Measurements from ENCODE around the gene PPFIA1. TPM values are rescaled to one million over a fixed set of nuclear protein-coding genes. Genes with fewer than 3 reads are reported as not detected.
"Not testable (repeated sequence)": the region's sequence is repeated elsewhere in the genome, so short reads cannot be mapped to it uniquely, and the experiment has no call there.

The PPFIA1 gene
- total RNA-seq, 1 donor from 2014 or later = 41.8 TPM

DNA sequence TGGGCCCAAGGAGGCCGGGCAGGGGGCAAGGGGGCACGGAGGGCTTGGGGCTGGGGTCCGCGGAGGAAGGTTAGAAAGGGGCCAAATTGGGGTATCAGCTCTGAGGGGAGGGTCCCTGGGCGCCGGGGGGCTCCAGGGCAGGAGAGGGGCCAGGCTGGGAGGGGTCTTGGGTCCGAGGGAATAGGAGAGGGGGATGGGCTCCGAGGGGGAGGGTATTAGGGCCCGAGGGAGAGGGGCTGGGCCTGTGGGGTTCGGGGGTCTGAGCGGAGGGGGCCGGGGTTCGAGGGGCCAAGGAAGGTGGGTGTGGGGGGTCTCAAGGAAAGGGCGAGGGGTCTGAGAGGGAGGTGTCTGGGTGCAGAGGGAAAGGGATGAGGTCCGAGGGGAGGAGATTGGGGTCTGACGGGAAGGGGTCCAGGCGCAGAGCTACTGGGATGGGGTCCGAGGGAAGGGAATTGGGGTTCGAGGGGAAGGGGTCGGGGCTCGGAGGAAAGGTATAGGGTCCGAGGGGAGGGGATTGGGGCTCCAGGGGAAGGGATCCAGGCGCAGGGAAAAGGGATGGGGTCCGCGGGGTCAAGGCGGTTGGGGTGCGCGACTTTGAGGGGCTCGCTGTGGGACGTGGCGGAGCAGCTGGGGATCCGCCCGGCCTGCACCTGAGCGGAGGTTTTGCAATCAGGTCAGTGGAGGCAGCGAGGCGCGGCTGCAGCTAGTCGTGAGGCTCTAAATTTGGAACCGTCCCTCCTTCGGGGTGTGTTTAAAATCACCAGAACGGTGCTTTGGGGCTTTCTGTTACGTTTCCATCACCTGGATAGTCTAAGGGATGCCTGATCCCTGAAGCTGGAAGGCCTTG, 128.6 kb downstream of the PPFIA1 start:
- ATAC-seq (ENCODE audit: poor library complexity) = peak; percentile 10
- intact Hi-C loops (cut with DNase I) = no loop called here
- DNase-seq = no peak

DNA sequence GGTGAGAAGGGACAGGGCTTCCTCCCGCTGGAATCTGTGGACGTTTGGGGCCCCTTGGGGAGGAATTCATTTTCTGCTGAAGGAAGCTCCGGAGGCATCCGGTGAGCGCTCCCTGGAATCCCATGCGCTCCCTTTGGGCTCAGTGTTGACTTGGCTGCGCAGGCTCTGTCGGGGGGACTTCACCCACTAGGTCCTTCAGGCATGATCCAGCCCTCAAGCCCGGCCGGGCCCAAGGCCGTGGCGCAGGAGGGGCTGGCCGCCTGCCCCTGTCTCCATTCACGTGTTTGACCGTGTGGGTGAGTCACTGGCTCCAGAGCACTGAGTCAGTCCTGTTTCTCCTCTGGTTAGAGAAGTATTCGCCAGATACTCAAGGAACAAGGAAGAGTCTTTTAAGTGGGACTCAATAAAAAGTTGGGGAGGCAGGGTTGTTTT, 129.2 kb downstream of the PPFIA1 start:
- peak; percentile 77 for ATAC-seq (ENCODE audit: poor library complexity)
- intact Hi-C loops (cut with DNase I) = no loop called here
- DNase-seq = peak; percentile 87

DNA sequence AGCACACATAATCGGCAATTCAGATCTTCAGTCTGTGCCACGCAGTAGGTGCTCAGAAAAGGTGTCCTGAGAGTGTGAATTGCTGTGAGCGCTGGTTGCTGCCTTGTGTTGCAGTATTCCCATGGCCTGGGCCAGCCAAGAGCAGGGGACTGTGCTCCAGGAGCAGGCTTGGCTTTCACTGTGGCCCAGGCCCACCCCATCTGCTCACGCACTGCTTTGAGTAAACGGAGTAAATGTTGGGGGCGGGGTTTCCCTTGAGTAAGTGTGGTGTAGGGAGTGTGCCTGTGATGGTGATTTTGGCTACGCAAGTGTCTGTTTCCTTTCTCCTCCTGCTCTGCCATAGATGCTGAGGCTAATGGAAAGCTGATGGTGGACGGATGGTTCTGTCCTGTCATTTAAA, 130.2 kb downstream of the PPFIA1 start:
- ATAC-seq (ENCODE audit: poor library complexity) = no peak
- no peak for DNase-seq
- intact Hi-C loops (cut with DNase I) = no loop called here

DNA sequence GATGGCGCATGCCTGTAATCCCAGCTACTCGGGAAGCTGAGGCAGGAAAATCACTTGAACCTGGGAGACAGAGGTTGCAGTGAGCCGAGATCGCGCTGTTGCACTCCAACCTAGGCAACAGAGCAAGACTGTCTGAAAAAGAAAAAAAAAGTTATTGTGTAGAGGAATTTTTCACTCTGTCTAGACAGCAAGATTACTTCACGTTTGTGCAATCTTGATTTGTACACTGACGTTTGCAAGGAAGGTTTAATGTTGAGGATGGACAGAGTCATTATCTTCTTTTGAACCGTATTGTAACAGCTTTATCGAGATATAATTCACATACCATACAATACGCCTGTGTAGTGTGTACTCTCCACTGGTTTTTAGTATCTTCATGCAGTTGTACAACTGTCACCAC, 131.5 kb downstream of the PPFIA1 start:
- ATAC-seq (ENCODE audit: poor library complexity) (no peak), DNase-seq (no peak)
- intact Hi-C loops (cut with DNase I) = no loop called here

DNA sequence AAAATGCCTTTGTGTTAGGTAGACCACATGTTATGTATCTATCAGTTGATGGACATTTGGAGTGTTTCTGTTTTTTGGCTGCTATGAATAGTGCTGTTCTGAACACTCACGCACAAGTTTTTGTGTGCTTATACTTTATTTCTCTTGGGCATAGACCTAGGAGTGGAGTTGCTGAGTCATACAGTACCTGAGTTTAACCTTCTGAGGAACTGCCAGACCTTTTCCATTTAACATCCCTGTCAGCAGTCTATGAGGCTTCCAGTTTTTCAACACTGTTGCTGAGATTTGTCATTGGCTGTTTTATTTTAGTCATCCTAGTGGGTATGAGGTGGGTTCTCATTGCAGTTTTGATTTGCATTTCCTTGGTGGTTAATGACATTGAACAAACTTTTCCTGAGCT, 132.2 kb downstream of the PPFIA1 start:
- ATAC-seq (ENCODE audit: poor library complexity) = no peak
- intact Hi-C loops (cut with DNase I) = no loop called here
- no peak for DNase-seq

DNA sequence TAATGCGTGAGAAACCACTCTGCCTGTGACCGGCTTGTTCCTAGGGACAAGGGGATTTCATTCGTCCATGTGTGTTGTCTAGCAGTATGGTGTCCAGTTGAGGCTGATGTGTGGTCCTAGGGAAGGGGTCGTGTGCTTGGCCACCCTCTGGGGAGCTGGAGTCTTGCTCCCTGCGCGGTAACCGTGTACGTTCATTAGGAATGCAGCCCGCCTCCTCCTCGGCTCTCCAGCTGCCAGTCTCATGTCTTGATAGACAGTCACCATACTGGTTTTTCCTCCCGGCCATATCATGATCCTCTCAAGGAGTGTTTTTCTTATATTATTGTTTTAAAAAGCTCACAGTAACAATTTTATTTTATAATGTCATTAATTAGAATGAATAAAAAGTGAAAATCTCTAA, 133.8 kb downstream of the PPFIA1 start:
- intact Hi-C loops (cut with DNase I) = no loop called here
- no peak for DNase-seq
- no peak for ATAC-seq (ENCODE audit: poor library complexity)

DNA sequence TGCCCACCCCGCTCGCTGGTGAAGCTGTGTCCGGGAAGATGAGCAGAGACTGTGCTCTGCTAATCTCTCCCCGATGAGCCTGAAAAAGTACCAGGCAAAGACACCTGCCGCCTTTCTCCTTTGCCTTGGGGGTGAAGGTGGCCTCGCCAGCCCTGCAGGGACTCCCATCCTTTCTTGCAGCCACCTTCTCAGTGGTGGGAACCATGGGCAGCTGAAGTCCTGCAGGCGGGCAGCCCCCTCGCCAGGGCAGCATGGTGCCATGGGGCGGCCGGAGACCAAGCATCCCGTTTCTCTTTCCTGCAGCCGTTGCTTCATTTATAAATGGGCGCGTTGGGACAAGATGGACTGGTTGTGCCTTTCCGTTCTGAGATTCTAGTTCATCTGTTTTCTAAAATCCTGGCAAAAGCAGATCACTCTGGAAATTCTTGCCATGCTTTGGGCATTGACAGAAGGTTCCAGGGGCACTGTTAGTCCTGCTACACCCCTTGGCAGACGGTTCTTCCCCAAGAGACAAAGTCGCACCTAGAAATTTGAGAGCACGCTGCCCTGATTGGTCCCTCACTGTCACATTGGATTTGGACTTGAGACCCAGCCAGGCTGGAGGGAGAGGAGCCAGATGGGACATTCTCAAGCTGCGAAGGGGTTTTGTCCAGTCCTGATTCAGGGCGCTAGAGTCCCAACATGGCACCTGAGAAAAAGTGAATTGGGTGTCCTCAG, 135.3 kb downstream of the PPFIA1 start:
- no peak for DNase-seq
- peak; percentile 8 for ATAC-seq (ENCODE audit: poor library complexity)
- intact Hi-C loops (cut with DNase I) = no loop called here

DNA sequence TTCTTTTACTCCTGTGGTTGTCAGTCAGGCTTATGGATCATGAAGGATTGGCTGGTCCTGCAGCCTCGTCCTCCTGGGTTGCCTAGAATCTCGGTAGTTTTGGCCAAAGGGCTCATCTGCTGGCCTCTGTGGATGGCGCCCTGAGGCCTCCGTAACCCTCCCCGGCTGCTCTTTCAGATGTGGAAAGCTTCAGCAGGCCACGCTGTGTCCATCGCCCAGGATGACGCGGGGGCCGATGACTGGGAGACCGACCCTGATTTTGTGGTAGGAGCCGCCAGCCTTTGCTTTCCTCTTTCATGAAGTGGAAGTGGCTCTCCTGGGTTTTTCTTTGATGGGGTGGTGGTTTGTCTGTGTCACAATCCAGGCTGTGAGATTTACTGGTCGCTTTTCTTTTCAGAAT, 136.6 kb downstream of the PPFIA1 start:
- no peak for ATAC-seq (ENCODE audit: poor library complexity)
- intact Hi-C loops (cut with DNase I) = no loop called here

DNA sequence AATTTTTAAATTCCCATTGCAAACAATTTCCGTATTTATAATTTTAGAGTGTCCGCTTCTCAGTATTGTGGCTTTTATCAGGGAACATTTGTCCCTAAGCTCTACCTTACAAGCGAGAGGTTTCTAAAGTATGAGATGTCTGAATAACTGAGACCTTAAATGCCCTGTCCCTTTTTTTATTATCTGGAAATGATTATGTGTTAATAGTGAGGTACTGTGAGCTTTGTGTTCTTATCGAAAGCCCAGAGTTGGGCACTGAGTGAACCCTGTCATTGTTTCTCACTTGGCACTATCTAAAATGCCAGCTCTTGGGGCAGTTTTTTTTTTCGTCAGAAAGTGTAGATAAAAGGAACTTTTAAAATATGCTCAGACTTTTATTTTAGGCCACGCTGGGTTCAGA, 137.3 kb downstream of the PPFIA1 start:
- ATAC-seq (ENCODE audit: poor library complexity) (peak; percentile 62), DNase-seq (no peak)

More for the DNA sequence above, 136.6 kb downstream of the PPFIA1 start:
- DNase-seq = no peak

DNA sequence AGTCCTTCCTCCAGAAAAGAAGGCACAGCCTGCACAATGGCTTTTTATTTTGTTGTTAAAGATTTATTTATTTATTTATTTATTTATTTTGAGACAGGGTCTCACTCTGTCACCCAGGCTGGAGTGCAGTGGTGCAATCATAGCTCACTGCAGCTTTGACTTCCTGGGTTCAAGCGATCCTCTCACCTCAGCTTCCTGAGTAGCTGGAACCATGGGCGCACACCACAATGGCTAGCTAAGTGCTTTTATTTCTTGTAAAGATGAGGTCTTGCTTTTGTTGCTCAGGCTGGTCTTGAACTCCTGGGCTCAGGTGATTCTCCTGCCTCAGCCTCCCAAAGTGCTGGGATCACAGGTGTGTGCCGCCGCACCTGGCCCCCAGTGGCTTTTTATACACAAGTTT, 137.8 kb downstream of the PPFIA1 start:
- intact Hi-C loops (cut with DNase I); DNase-seq; ATAC-seq (ENCODE audit: poor library complexity): not testable (repeated sequence)

More for the DNA sequence above, 137.3 kb downstream of the PPFIA1 start:
- intact Hi-C loops (cut with DNase I) = no loop called here

DNA sequence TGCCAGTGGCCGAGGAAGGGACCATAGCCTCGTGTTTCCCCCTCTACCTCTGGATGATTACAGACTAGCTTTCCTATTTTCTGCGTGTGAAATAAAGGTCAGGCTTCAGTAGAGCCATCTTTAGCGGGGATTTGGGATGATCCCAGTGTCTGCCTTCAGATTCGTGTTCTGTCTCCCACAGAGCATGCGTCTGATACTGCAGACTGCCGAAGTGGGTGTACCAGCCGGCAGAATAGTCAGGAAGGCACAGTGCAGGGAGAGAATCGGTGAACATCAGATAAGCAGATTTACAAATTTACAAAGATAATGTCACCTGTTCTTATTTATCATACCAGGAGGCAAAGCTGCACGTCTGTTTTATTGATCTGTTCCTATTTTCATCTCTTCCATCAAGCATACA, 138.9 kb downstream of the PPFIA1 start:
- ATAC-seq (ENCODE audit: poor library complexity) = no peak
- intact Hi-C loops (cut with DNase I) = no loop called here
- DNase-seq = no peak

DNA sequence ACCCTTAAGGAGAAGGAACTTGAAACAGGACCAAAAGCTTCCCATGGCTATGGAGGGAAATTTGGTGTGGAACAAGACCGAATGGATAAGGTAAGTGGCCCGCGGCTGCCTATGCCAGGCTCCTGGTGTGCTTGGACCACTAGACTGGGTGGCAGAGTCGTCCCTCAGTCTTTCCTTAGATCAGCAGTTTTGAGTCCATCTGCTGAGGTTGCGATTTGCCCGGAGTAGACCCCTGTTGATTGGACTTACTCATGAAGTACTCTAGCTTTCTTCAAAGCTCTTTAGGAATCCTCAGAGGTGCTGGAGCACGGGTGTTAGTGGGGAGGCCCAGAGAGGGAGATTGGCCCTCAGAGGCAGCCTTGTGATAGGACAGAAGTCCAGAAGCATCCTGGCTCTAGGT, 139.4 kb downstream of the PPFIA1 start:
- ATAC-seq (ENCODE audit: poor library complexity) = no peak
- intact Hi-C loops (cut with DNase I) = no loop called here
- DNase-seq = no peak

DNA sequence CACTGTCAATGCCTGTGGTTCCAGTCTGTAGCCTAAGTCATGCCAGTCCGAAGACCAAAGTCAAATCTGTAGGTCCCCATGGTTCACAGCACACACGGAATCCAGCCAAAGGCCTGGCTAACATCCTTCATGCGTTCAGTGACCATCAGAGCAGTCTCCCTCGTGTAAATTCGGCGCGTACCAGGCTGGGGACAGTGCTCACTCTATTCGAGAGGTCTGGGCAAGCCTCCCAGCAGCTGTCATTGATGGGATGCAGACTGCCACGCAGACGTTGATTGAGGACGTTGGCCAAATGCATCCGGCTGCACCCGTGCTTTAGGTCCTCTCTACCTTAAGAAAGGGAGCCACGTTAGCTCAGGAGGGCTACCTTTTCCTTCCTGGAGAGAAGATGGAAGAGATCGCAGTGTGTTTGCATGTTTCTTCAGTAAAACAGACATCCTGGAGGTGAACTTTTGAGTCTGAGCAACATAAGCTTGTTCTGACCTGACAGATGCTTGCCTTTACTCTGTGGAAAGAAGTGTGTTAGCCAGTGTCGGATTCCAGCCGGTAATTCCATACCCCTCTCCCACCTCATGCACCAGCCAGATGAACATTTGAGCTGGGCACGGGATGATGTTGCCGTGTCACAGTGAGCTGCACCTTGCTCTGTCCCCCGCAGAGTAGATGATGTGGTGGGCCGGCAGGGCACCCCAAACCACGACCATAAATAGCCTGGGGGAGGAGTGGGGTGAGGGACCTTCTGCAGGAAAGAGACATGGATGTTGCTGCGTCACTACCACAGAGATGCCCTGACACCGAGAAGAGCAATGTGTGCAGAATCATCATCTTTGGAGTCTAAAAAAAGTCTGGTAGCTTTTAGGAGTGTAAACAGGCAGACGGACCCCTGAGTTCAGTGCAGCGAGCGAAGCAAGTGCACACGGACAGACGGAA, 140.1 kb downstream of the PPFIA1 start:
- peak; percentile 86 for ATAC-seq (ENCODE audit: poor library complexity)
- intact Hi-C loops (cut with DNase I) = no loop called here
- peak; percentile 90 for DNase-seq

DNA sequence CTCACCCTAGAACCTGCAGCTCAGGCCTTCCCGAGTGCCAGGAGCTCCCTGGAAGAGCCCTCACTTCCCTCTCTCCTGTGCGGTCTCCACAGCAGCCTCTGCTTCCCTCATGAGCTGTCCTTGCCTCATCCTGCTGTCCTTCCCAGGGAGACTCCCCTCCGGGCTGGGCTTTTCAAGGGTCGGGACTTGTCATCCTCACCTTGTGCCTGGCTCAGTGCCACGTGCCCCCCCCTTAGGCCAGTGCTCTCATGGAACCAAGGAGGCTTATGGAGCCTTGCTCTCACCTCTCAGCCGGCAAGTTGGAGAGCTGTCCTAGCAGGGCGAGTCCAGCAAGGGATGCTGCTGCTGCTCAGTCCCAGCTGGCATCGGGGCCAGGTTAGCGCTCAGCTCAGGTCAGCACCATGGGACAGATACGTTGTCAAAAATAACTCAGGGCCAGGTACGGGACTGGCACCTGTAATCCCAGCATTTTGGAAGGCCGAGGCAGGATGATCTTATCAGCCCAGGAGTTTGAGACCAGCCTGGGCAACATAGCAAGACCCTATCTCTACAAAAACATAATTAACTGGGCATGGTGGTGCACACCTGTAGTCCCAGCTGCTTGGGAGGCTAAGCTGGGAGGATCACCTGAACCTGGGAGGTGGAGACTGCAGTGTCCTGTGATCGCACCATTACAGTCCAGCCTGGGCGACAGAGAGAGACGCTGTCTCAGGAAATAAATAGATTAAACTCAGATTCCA, 141.4 kb downstream of the PPFIA1 start:
- intact Hi-C loops (cut with DNase I) = no loop called here
- ATAC-seq (ENCODE audit: poor library complexity) = no peak
- DNase-seq = no peak

DNA sequence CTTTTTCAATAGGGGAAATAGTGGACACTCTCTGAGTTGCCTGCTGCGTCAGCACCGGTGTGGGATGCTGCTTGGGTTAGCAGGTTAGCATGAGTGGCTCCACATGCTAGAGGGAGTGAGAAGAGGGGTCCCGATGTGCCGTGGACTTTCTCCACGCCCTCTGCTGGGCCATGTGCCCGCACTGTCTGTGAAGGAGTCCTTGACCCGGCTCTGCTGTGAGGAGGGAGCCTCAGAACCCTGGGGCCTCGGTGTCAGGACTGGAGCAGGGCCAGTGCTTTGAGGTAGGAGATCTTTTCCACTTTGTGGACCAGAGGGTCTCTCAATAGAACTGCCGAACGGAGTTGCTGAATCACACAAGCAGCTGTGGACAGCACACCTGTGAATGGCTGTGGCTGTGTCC, 142.7 kb downstream of the PPFIA1 start:
- intact Hi-C loops (cut with DNase I) = no loop called here
- no peak for ATAC-seq (ENCODE audit: poor library complexity)
- no peak for DNase-seq

DNA sequence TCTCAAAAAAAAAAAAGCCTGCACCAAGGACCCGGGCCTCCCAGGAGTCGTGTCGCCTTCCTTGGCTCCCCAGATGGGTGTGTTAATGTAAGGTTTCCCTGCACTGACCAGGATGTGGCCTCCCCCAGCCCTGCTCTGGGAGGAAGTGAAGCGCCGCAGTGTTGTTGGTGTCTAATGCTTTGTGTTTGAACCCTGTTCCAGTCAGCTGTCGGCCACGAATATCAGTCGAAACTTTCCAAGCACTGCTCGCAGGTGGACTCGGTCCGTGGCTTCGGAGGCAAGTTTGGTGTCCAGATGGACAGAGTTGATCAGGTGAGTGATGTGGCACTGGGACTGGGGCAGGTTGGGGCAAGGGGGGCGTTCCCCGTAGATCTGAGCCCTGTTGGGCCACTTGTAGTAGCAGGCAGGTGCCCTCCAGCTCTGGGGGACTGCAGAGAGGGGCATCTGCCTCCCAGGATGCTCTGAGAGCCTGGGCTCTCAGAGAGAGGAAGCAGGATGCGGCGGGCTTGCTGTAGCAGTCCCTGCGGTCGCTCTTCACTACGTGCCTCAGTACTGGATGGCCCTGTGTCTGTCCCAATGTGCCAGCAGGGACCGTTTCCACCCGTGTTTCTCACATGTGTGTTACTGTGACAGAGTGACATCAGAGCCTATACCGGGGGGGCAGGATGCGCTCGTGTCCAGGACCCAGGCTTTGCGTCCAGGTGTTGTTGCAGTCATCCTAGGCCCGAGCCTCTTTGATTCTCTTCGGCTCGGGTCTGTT, 144.0 kb downstream of the PPFIA1 start:
- no peak for DNase-seq
- ATAC-seq (ENCODE audit: poor library complexity) = no peak
- intact Hi-C loops (cut with DNase I) = no loop called here

DNA sequence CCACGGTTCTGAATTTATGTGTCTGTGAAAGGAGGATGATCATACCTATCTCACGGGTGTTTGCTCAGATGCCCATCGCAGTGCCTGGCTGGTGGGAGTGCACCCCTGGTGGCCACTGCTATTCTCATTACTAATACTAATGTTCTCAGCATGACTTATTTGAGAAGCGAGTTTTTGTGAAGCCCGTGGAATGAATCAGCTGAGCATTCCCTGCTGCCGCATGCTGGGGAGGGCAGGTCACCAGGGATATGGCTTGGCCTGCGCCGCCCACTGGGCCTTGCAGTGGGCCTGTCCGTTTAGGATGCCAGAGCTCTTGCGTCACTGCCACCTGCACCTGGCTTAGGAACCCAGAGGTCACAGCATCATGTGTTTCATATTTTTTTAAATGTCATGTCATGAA, 144.7 kb downstream of the PPFIA1 start:
- intact Hi-C loops (cut with DNase I) = no loop called here
- ATAC-seq (ENCODE audit: poor library complexity) = no peak
- DNase-seq = no peak
